GM21381 (cell line): ENCODE results near the gene TM4SF18.
"Not testable (repeated sequence)": the region's sequence is repeated elsewhere in the genome, so short reads cannot be mapped to it uniquely, and the experiment has no call there.

Source experiments
- ATAC-seq: cut with Tn5 transposase; IDR thresholded peaks from one replicate; pipeline ENCODE4 v1.9.1; 2021; ENCODE audit warnings: mild to moderate bottlenecking, moderate library complexity; ENCODE audit not compliant: unreplicated experiment

Gene TM4SF18

GRCh38 chr3:149368674-149369497 lies 35.5 kb upstream of the TM4SF18 start:
- ATAC-seq = no peak

GRCh38 chr3:149368201-149368673 lies 34.8 kb upstream of the TM4SF18 start:
- ATAC-seq = no peak

GRCh38 chr3:149366941-149367840 lies 33.8 kb upstream of the TM4SF18 start:
- ATAC-seq = no peak

- ATAC-seq = no peak
These were observed 32.6 kb upstream of the TM4SF18 start for GRCh38 chr3:149366031-149366430.

- ATAC-seq = no peak
These were observed 31.2 kb upstream of the TM4SF18 start for GRCh38 chr3:149364624-149365023.

GRCh38 chr3:149363053-149363452 lies 29.6 kb upstream of the TM4SF18 start:
- ATAC-seq = no peak

- no peak for ATAC-seq
These were observed 28.9 kb upstream of the TM4SF18 start for GRCh38 chr3:149362366-149362765.

GRCh38 chr3:149356630-149357029 lies 23.2 kb upstream of the TM4SF18 start:
- ATAC-seq = no peak

- ATAC-seq = no peak
These were observed 22.7 kb upstream of the TM4SF18 start for GRCh38 chr3:149356044-149356592.

- ATAC-seq = no peak
These were observed 20.2 kb upstream of the TM4SF18 start for GRCh38 chr3:149353581-149354184.

- peak; percentile 94 for ATAC-seq
These were observed 19.1 kb upstream of the TM4SF18 start for GRCh38 chr3:149352556-149352955.

- ATAC-seq = no peak
These were observed 10.5 kb upstream of the TM4SF18 start for GRCh38 chr3:149343951-149344350.

GRCh38 chr3:149342413-149343380 lies 9.3 kb upstream of the TM4SF18 start:
- no peak for ATAC-seq

- ATAC-seq = no peak
These were observed 7.0 kb upstream of the TM4SF18 start for GRCh38 chr3:149340310-149340933.

- no peak for ATAC-seq
These were observed 6.5 kb upstream of the TM4SF18 start for GRCh38 chr3:149339931-149340309.

GRCh38 chr3:149337486-149337885 lies 4.0 kb upstream of the TM4SF18 start:
- not testable (repeated sequence) for ATAC-seq

GRCh38 chr3:149336925-149337324 lies 3.5 kb upstream of the TM4SF18 start:
- no peak for ATAC-seq

GRCh38 chr3:149332771-149333170 lies 665 bp downstream of the TM4SF18 start:
- no peak for ATAC-seq

- ATAC-seq = no peak
These were observed 1.1 kb downstream of the TM4SF18 start for GRCh38 chr3:149332227-149332765.
